PC-9 (cell line): ENCODE data around the gene CHD1. TPM values are rescaled to one million over a fixed set of nuclear protein-coding genes. Genes with fewer than 3 reads are reported as not detected.

Experiments used
- BruUV-seq: library from RNA; stranded (reverse); fragments of 400-500 nt; replicated peaks from 2 replicates; lab custom pipeline; 2021; lab: Mats Ljungman, UMichigan
- CTCF ChIA-PET: fragments of 300-600 bp; sonication (Branson Sonifier 250); formaldehyde crosslinking; loops from one replicate; lab custom pipeline; 2022; ENCODE audit warnings: antibody characterized with exemption; lab: Charles Lee
- POLR2A ChIA-PET: fragments of 300-600 bp; sonication (Branson Sonifier 250); formaldehyde crosslinking; loops from one replicate; lab custom pipeline; 2022; ENCODE audit warnings: antibody characterized with exemption; ENCODE audit not compliant: unreplicated experiment; lab: Charles Lee
- DNase-seq, 2 experiments: peaks; one replicate each; pipeline versions ENCODE4 v3.0.0 to v3.0.0-alpha.2; 2015 to 2022; ENCODE audit warnings: mixed read lengths in 1 of 2
- H2AFZ ChIP-seq: fragments of 200-600 bp; sonication (generic); 2 replicates; pipeline ENCODE4 v1.8.1; 2017; ENCODE audit warnings: antibody characterized with exemption
- H3F3A ChIP-seq: fragments of 200-600 bp; sonication (generic); 2 replicates; pipeline ENCODE4 v1.8.1; 2017; ENCODE audit warnings: antibody characterized with exemption, mild to moderate bottlenecking, low read depth; ENCODE audit not compliant: insufficient read depth
- H3K27ac ChIP-seq: fragments of 200-600 bp; sonication (generic); 2 replicates; pipeline ENCODE4 v1.6.1; 2016; ENCODE audit warnings: mixed run types
- H3K27me3 ChIP-seq: fragments of 200-600 bp; sonication (generic); 2 replicates; pipeline ENCODE4 v1.6.1; 2016; ENCODE audit warnings: low read depth, mixed run types; ENCODE audit not compliant: insufficient read depth
- H3K36me3 ChIP-seq: fragments of 200-600 bp; sonication (generic); 2 replicates; pipeline ENCODE4 v1.6.1; 2016; ENCODE audit warnings: low read depth, mixed run types
- H3K4me1 ChIP-seq: fragments of 200-600 bp; sonication (generic); replicated peaks from 2 replicates; pipeline ENCODE4 v1.6.1; 2016; ENCODE audit warnings: mixed run types; ENCODE audit not compliant: insufficient read depth
- H3K4me2 ChIP-seq: fragments of 200-600 bp; sonication (generic); 2 replicates; pipeline ENCODE4 v1.6.1; 2017; ENCODE audit warnings: mixed run types
- H3K4me3 ChIP-seq: fragments of 200-600 bp; sonication (generic); 2 replicates; pipeline ENCODE4 v1.6.1; 2016; ENCODE audit warnings: mixed run types
- H3K79me2 ChIP-seq: fragments of 200-600 bp; sonication (generic); 2 replicates; pipeline ENCODE4 v1.6.1; 2017; ENCODE audit warnings: low read depth, mixed run types
- H3K9me2 ChIP-seq: fragments of 200-600 bp; sonication (generic); 2 replicates; pipeline ENCODE4 v1.8.1; 2017; ENCODE audit warnings: mild to moderate bottlenecking; ENCODE audit not compliant: insufficient read depth
- H3K9me3 ChIP-seq: fragments of 200-600 bp; sonication (generic); 2 replicates; pipeline ENCODE4 v1.8.1; 2016; ENCODE audit warnings: low read depth; ENCODE audit not compliant: insufficient read depth
- H4K20me1 ChIP-seq: fragments of 200-600 bp; sonication (generic); 2 replicates; pipeline ENCODE4 v1.8.1; 2017; ENCODE audit not compliant: insufficient read depth
- CTCF ChIP-seq: fragments of 200-600 bp; sonication (generic); conservative IDR thresholded peaks from 2 replicates; pipeline ENCODE4 v1.6.1; 2017; ENCODE audit warnings: mixed run types, antibody characterized with exemption, mild to moderate bottlenecking, moderate library complexity
- EZH2 ChIP-seq: fragments of 200-600 bp; sonication (generic); IDR thresholded peaks from 2 replicates; pipeline ENCODE4 v1.8.0; 2017; ENCODE audit warnings: antibody characterized with exemption, low read depth
- intact Hi-C: fragments of 100-400 bp; cut with micrococcal nuclease; formaldehyde crosslinking; loops from one replicate; pipeline ENCODE4 v1.10.0; 2022; ENCODE audit not compliant: unreplicated experiment
- total RNA-seq: library from RNA; stranded (reverse); gene quantifications from 2 replicates; pipeline ENCODE4 v1.2.3, GENCODE V29; 2021

CHD1 gene
- total RNA-seq, 1 experiment from 2014 or later, result 30.5 TPM

- ChIA-PET POLR2A (no interaction called here), CTCF (no interaction called here)
- peak overlapping the region; percentile 82; the same call in 1 of the 2 replicates for H2AFZ ChIP-seq
Measured at GRCh38 chr5:98927242-98927988, 1.4 kb downstream of the CHD1 start.

GRCh38 chr5:98923966-98924365 is 4.8 kb downstream of the CHD1 start:
- H3K27ac ChIP-seq, result no peak overlapping the region
- no TSS peak for BruUV-seq
- H2AFZ ChIP-seq, result no peak overlapping the region
- no peaks in the 10 kb centered on the region for H3K27me3 ChIP-seq
- peaks cover 66% of the 10 kb centered on the region for H4K20me1 ChIP-seq
- CTCF ChIA-PET, result no interaction called here
- H3K36me3 ChIP-seq, result peaks cover 48% of the 10 kb centered on the region
- no peaks in the 10 kb centered on the region for H3K9me2 ChIP-seq
- no peak for DNase-seq
- intact Hi-C loops, result loop anchor here (10.0 kb wide), 1 partner anchor 149 kb away; the partner anchor contains the start of gene RGMB
- peaks cover 87% of the 10 kb centered on the region for H3K79me2 ChIP-seq
- H3F3A ChIP-seq, result peaks cover 6% of the 10 kb centered on the region
- H3K4me1 ChIP-seq, result peaks cover 19% of the 10 kb centered on the region; the same call in 1 of the 2 replicates
- H3K4me2 ChIP-seq, result no peak overlapping the region
- no peaks in the 10 kb centered on the region for H3K9me3 ChIP-seq
- POLR2A ChIA-PET, result no interaction called here
- no peak overlapping the region for H3K4me3 ChIP-seq
- no peak for TF ChIP-seq EZH2
- TF ChIP-seq CTCF, result no peak

More at GRCh38 chr5:98927242-98927988, 1.4 kb downstream of the CHD1 start:
- TF ChIP-seq CTCF (no peak), EZH2 (no peak)
- Histone ChIP-seq H3K4me2 (peak overlapping the region; percentile 96), H3K9me2 (no peaks in the 10 kb centered on the region), H3K4me3 (peak overlapping the region; percentile 95), H3K27me3 (no peaks in the 10 kb centered on the region), H3K9me3 (no peaks in the 10 kb centered on the region), H3K79me2 (peaks cover 78% of the 10 kb centered on the region), H4K20me1 (peaks cover 58% of the 10 kb centered on the region), H3F3A (peaks cover 18% of the 10 kb centered on the region), H3K27ac (peak overlapping the region; percentile 99), H3K4me1 (peaks cover 29% of the 10 kb centered on the region), H3K36me3 (peaks cover 27% of the 10 kb centered on the region)
- BruUV-seq, result TSS peak; percentile 43
- intact Hi-C loops, result loop anchor here (10.0 kb wide), 1 partner anchor 153 kb away; the partner anchor contains the start of gene RGMB
- no peak for DNase-seq

- Histone ChIP-seq H3K79me2 (peaks cover 98% of the 10 kb centered on the region), H2AFZ (no peak overlapping the region), H3F3A (peaks cover 5% of the 10 kb centered on the region), H4K20me1 (peaks cover 59% of the 10 kb centered on the region), H3K9me2 (no peaks in the 10 kb centered on the region), H3K27ac (no peak overlapping the region), H3K36me3 (peaks cover 51% of the 10 kb centered on the region), H3K4me3 (no peak overlapping the region), H3K27me3 (no peaks in the 10 kb centered on the region), H3K4me2 (no peak overlapping the region), H3K4me1 (peaks cover 16% of the 10 kb centered on the region; the same call in 1 of the 2 replicates), H3K9me3 (no peaks in the 10 kb centered on the region)
- intact Hi-C loops, result loop anchor here (10.0 kb wide), 1 partner anchor 147 kb away; the partner anchor contains the start of gene RGMB
- ChIA-PET POLR2A (interaction anchor here (0.6 kb wide), 1 partner anchor 14 kb away, joined by 3 read pairs; no protein-coding TSS in a partner anchor), CTCF (no interaction called here)
- TF ChIP-seq EZH2, result no peak
- no peak for TF ChIP-seq CTCF
- no TSS peak for BruUV-seq
- DNase-seq, result no peak
Measured at GRCh38 chr5:98921947-98922505, 6.8 kb downstream of the CHD1 start.
